Activated T-cell treated with anti-CD3 and anti-CD28 coated beads for 1 hour (primary cell): ENCODE measurements around the gene CCDC183.
"Not testable (repeated sequence)": the region's sequence is repeated elsewhere in the genome, so short reads cannot be mapped to it uniquely, and the experiment has no call there.

Experiments
- DNase-seq: peaks from one replicate; pipeline ENCODE4 v3.0.0-alpha.2; 2020; ENCODE audit warnings: low read depth

The CCDC183 gene

DNA sequence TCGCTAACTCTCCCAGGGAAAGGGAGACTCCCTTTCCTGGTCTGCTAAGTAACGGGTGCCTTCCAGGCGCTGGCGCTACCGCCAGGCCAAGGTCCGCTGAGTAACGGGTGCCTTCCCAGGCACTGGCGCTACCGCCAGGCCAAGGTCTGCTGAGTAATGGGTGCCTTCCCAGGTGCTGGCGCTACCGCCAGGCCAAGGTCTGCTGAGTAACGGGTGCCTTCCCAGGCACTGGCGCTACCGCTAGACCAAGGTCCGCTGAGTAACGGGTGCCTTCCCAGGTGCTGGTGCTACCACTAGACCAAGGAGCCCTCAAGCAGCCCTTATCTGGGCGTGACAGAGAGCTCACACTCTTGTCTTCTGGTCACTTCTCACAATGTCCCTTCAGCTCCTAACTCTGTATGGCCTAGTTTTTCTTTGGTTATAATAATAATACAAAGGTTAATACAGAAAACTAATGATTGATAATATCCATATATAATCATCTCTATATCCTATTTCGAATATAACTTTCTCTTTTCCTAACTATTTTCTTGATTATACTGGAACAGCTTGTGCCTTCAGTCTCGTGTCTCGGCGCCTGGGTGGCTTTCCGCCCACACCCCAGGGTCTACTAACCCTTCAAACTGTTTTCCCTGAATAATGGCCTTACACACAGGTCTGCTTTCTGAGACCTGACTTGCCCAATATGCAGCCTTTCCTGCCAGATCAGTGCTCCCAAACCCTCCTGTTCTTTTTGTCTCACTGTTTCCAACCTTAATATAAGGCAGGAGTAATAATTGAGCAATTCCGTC is 10.4 kb upstream of the CCDC183 start:
- DNase-seq: not testable (repeated sequence)

DNA sequence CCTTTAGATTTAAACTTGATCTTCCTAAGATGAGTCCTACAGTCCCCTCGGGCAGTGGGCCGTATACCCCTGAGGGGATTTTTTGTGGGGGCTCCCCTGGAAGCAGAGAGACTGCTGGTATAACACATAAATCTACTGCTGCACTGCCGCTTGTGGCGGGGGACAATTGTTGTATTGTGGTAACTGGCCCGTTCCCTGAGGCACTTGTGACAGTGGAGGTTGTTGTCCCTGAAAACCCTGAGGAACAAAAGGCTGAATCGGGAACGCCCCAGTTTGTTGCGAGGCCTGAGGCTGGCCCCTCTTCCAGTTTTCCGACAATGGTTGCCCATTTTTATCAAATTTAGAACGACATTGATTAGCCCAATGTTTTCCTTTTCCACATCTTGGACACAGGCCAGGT is 9.7 kb upstream of the CCDC183 start:
- no peak for DNase-seq

DNA sequence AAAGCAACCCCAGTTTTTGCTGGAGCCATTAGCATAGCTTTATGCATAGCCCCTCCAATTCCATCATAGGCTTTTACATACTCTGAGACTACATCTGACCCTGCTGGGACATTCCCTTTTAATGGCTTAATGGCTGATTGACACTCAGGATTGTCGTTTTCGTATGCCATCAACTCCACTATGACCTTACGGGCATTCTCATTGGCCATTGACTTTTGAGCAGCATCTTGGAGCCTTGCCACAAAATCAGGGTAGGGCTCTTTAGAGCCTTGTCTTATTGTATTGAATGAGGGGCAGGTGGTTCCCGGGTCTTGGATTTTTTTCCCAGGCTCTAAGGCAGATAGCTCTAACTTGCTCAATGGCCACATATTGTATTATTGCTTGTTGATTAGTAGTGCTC is 9.2 kb upstream of the CCDC183 start:
- not testable (repeated sequence) for DNase-seq

DNA sequence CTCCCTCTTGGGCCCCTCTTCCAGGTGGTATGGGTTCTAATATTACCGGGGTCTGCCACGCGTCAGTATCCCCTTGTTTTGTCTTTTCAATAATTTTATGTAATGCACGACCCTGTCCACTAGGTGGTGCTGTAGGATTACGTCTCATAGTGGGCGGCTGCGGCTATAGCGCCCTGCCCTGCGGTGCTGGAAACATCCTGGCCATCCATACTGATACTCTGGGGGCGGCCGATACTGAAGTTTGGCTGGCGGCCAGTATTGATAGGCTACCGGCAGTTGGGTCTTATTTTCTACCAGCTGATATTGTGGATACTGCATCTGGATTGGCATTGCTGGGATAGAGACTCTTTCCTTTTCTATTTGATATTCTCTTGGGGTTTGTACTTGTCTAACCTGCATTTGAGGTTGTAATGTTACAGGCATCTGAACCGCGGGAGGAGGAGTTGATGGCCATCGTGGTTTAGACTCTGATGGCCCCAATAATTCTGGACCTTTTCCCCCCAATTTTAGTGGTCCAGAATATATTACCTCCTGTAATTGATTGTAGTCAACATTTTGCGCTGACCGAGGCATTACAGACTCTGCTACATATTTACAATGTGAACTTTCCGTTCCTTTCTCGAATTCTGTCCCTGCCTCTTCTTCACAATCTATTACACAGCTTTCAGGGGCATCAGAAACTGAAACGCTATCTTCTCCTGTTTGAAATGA is 8.3 kb upstream of the CCDC183 start:
- DNase-seq: peak; percentile 53

DNA sequence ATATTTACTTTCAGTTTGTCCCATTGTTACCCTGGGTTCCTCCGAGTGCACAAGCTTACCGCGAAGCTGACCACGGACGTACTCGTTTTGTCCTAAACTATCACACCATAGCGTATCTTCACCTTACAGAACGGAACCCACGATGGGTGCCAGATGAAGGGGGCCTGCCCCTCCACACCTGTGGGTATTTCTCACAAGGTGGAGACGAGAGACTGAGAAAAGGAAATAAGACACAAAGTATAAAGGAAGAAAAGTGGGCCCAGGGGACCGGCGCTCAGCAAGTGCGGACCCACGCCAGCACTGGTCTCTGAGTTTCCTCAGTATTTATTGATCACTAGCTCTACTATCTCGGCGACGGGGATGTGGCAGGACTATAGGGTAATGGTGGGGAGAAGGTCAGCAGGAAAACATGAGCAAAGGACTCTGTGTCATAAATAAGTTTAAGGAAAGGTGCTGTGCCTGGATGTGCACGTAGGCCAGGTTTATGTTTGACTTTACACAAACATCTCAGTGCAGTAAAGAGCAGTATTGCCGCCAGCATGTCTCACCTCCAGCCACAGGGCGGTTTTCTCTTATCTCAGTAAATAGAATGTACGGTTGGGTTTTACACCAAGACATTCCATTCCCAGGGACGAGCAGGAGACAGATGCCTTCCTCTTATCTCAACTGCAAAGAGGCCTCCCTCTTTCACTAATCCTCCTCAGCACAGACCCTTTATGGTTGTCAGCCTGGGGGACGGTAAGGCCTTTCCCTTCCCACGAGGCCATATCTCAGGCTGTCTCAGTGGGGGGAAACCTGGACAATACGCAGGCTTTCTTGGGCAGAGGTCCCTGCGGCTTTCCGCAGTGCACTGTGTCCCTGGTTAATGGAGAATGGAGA is 7.3 kb upstream of the CCDC183 start:
- DNase-seq: not testable (repeated sequence)

DNA sequence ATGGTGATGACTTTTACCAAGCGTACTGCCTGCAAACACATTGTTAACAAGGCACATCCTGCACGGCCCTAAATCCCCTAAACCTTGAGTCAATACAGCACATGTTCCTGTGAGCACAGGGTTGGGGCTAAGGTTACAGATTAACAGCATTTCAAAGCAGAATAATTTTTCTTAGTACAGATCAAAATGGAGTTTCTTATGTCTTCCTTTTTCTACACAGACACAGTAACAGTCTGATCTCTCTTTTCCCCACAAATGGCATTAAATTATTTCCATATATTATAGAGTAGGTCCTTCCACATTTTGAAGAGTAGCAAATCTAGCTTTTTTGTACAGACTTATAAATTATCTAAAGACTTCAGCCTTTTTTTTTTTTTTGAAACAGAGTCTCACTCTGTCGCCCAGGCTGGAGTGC is 6.6 kb upstream of the CCDC183 start:
- DNase-seq: no peak

DNA sequence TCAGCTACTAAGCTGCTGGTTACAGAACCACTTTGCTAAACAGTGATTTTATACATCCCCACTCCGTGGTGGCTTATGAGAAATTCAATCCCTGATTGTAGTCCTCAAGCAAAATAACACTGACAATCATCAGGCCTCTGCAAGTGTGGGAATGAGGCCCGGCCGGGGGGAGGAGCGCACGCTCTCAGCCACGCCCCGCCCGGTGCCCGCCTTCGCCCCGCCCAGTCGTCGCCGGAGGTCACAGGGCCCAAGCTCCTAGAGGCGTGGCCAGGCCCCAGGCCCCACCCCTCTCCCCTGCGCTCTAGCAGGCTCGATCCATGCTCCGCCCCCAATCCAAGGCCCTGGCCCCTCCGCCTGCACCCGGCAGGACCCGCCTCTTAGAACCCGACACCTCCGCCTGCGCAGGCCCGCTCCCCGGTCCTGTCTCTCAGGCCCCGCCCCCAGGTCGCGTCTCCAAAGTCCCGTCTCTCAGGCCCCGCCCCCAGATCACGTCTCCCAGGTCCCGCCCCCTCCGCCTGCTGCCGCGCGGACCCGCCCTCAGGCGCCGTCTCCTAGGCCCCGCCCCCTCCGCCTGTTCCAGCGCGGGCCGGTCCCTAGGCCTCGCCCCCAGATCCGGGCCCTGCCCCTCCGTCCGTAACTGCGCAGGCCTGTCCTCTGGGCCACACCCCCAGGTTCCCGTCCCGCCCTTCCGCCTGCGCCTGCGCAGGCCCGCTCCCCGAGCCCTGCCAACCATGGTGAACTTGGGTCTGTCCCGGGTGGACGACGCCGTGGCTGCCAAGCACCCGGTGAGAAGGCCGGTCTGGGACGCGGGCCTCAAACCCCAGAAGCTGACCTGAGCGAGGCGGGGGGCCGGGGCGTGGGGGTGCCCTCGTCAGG is 5.3 kb upstream of the CCDC183 start, which contains the start of gene TMEM141:
TSS of gene TMEM141 (plus strand) at position 705 of the 876 bp plus-strand sequence. CDS start at position 732, 27 bp downstream.
- DNase-seq: peak; percentile 99

DNA sequence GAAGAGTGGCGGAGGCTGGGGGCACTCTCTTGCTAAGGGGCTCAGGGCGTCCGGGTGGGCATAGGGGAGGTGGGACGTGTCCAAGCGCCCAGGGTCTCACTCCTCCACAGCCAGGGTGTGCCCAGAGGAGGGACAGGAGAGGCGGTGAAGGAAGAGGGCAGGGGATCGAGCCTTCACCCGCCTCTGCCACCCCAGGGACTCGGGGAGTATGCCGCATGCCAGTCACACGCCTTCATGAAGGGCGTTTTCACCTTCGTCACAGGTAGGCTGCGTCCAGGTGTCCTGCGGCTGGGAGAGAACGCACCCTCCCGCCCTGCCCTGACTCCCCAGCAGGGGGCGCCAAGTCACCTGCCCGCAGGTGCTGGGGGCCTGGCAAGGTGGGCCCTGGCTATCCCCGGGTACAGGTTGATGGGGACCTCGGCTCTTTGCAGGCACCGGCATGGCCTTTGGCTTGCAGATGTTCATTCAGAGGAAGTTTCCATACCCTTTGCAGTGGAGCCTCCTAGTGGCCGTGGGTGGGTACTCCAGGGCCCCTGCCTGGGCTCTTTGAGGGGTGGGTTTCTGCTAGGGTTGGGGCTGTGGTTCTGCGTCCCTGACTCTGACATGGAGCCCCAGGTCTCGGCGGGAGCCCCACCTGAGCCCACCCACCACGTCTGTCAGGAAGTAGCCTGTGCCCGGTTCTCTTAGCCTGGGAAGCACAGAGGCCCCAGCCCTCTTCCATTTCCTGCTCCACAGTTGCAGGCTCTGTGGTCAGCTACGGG is 4.4 kb upstream of the CCDC183 start:
- DNase-seq: peak; percentile 58

DNA sequence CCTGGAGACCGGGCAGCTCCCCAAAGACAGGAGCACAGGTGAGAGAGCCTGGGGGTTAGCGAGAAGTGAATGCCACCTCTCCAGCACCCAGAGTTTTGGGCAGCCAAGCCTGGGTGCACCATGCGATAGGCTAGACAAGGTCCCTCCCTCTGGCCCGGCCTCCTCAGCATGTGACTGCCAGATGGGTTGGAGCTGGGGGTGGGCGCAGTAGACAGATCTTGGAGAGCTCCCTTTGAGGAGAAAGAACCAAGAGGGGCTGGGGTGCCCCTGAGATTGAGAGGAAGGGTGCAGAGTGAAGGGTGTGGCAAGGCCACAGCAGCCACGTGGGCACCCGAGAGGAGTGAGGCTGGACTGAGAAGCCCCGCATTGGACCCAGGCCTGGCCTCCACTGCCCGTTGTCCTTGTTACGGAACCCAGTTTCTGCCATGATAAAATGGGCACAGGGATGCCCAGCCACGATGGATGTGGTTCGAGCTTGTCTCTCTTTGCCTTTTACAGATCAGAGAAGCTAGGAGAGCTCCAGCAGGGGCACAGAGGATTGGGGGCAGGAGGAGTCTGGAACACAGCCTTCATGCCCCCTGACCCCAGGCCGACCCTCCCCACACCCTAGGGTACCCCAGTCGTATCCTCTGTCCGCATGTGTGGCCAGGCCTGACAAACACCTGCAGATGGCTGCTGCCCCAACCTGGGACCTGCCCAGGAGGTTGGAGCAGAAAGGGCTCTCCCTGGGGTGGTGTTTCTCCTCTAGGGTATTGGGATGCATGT is 3.6 kb upstream of the CCDC183 start:
- no peak for DNase-seq

DNA sequence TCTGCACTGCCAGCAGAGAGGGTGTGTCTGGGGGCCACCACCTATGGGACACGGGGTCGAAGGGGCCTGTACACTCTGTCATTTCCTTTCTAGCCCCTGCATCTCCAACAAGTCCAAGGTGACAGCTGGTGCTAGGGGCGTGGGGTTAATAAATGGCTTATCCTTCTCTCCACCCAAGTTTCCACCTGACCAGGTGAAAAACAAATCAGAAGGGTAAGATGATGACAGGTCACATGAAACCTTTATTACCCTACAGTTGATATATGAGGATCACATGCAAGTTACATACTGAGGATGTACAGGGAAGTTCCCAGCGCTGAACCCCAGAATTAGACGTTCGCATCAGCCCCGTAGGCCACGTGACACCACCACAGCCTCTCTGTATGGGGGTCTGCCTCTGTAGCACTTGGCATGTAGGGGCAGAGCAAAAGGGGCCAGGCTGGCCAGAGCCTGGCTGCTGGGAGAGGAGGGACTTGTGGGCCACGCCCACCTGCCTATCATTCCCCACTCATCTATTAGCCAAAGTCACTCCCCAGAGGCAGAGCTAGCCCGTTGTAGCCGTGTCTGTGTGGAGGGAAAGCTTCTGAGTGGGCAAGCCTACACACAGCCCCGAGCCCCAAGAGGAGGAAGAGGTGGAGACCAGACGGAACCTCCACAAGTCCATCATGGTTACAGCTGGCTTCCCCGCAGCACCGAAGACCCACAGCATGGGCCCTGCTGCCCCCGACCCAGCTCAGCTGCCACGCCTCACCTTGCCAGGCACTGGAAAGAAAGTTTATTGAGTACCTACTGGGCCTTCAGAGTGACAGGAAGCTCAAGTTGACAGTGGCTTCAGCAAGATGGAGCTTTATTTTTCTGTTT is 2.8 kb upstream of the CCDC183 start:
- no peak for DNase-seq

DNA sequence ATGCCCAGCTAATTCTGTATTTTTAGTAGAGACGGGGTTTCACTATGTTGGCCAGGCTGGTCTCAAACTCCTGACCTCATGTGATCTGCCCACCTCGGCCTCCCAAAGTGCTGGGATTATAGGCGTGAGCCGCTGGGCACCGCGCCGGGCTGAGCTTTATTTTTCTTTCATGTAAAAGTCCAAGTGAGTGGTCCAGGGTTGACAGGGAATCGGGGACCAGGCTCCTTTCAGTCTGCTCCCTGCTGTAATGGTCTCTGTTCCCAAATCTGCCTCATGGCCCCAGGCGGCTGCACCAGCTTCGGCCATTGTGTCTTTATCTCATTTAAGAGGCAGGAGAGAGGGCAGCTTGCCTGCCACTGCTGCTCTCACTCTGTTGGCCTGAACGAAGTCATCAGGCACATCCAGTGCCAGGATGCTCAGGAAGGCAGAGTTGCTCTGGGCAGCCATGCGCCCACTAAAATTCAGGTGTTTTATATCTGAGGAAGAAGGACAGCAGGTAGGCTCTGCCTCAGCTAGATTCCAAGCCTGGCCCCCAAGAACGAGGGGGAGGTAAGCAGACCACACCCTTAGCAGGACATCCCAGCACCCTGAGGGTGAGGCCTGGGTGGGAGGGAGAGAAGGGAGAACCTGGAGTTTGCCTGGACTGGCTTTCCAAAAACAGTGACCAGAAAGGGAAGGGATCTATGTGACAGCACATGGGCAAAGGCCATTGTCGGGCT is 1.7 kb upstream of the CCDC183 start:
- no peak for DNase-seq

DNA sequence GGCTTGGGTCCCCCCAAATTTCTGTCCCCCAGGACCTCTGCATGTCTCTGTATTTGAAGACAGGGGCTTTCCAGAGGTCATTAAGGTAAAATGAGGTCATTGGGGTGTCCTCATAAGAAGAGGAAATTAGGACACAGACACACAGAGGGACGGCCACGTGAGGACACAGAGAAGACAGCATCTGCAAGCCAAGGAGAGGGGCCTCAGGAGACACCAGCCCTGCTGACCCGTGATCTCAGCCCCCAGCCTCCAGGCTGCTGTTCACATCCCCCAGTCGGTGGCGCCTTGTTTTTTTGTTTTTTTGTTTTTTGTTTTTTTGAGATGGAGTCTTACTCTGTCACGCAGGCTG is 1.2 kb upstream of the CCDC183 start:
- no peak for DNase-seq

DNA sequence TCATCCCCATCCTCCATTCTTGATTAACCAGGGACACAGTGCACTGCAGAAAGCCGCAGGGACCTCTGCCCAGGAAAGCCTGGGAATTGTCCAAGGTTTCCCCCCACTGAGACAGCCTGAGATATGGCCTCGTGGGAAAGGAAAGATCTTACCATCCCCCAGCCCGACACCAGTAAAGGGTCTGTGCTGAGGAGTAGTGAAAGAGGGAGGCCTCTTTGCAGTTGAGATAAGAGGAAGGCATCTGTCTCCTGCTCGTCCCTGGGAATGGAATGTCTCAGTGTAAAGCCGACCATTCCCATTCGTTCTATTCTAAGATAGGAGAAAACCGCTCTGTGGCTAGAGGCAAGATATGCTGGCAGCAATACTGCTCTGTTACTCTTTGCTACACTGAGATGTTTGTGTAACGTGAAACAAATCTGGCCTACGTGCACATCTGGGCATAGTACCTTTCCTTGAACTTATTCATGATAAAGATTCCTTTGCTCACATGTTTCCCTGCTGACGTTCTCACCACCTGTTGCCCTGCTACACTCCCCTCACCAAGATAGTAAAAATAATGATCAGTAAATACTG is 723 bp downstream of the CCDC183 start:
- DNase-seq: not testable (repeated sequence)

DNA sequence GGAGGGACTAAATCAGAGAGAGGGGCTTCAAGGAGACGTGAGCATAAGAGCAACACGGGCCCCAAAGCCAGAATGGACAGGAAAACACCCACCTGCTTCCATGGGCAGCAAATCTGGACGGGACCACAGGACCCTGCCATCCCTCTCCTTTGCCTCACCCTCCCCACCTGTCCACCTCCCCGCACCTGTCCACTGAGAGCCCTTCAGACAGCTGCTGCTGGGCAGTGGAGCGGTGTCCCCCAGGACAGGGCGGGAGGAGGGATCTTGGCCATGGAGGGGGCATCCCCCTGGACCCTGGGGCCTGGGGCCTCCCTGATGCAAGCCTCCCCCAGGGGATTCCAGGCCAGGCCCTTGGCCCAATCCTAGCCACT is 2.6 kb downstream of the CCDC183 start:
- no peak for DNase-seq

DNA sequence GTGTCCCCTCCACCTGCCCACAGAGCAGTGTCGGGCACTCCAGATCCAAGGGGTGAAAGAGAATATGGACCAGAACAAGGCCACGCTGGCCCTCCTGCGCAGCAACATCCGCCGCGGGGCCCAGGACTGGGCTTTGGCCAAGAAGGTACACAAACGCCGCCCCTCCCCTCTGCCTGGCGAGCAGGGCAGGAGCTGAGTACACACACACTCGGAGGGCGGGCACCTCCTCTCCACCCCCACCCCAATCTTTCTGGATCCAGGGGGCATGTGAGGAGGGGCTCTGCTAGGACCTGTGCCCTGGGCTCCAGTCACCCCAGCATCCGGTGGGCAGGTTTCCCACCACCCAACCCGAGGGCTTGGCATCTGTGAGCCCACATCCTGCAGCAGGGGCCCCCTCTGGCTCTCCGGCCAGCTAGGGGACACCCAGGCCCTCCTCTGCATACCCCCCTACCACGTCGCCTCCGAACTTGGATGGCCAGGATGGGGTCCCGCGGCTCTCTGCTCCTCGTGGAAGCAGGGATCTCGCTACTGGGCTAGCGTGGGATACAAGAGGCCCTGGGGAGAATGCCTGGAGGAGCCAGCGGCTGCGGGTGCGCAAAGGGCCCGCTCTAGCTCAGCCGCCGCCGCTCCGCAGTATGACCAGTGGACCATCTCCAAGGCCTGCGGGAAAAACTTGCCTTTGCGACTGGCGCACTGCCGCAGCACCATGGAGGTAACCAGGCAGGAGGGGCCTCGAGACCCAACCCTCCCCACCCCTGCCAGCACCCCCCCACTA is 3.1 kb downstream of the CCDC183 start:
- DNase-seq: no peak

DNA sequence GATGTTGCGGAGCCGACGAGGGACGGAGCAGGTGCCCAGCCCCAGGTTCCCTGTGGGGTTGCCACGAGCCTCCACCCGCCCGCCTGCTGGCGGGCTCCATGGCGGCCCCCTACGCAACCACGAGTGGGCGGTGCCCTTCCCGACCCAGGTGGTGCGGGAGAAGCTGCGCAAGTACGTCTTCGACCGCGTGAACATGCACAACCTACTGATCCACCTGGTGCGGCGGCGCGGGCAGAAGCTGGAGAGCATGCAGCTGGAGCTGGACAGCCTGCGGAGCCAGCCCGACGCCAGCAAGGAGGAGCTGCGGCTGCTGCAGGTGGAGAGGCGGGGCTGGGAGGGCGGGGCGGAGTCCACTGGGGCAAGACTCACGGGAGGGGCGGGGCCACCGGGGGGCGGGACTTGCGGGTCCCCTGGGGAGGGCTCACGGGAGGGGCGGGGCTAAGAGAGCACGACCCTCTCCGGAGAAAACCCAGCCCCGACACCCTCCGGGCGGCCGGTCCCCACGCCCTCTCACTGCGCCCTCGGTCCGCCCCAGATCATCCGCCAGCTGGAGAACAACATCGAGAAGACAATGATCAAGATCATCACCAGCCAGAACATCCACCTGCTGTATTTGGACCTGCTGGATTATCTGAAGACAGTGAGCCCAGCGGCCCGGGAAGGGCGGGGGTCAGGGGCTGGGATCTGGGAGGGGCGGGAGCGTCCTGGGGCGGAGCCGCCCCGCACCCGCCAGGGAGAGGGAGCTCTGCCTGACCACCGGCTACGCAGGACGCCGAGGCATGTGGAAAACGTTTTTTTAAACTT is 3.9 kb downstream of the CCDC183 start:
- peak; percentile 95 for DNase-seq
